ENCODE data around the gene CYP1A1. TPM values are rescaled to one million over a fixed set of nuclear protein-coding genes. Genes with fewer than 3 reads are reported as not detected.

The CYP1A1 gene
- total and polyA plus RNA-seq, 12 donors = 0.11 to 2.2 (median 0.96) TPM; not detected in 9

DNA sequence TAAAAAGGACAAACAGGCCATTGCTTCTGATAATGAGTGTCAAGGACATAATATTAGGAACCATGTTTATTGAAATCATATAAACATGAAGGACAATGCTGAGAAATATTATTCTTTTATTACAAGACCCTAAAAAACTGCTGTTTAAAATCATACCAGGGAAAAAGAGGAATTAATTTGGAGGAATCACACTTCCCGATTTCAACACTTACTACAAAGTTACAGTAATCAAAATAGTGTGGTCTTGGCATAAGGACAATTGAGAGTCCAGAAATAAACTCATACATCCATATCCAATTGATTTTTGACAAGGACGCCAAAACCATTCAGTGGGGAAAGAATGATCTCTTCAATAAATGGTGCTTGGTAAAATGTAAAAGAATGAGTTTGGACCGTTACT, 13.0 kb downstream of the CYP1A1 start:
- no peak for DNase-seq
- H3K27me3 ChIP-seq = no peaks in the 10 kb centered on the region
- no peaks in the 10 kb centered on the region for H3K4me1 ChIP-seq (replicated peaks in 1 of 2)
- intact Hi-C loops (cut with DNase I) = no loop called here
- H3K27ac ChIP-seq = no peak overlapping the region
- H3K36me3 ChIP-seq (replicated peaks in 1 of 2) = no peaks in the 10 kb centered on the region
- WGBS, 4 donors = 63 to 68% (median 66%) methylated on average over 3 of the region's 3 CpGs
- TF ChIP-seq POLR2A (IDR thresholded peaks at IDR 0.05) = no peak
- TF ChIP-seq, protein P1, sequence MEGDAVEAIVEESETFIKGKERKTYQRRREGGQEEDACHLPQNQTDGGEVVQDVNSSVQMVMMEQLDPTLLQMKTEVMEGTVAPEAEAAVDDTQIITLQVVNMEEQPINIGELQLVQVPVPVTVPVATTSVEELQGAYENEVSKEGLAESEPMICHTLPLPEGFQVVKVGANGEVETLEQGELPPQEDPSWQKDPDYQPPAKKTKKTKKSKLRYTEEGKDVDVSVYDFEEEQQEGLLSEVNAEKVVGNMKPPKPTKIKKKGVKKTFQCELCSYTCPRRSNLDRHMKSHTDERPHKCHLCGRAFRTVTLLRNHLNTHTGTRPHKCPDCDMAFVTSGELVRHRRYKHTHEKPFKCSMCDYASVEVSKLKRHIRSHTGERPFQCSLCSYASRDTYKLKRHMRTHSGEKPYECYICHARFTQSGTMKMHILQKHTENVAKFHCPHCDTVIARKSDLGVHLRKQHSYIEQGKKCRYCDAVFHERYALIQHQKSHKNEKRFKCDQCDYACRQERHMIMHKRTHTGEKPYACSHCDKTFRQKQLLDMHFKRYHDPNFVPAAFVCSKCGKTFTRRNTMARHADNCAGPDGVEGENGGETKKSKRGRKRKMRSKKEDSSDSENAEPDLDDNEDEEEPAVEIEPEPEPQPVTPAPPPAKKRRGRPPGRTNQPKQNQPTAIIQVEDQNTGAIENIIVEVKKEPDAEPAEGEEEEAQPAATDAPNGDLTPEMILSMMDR (IDR thresholded peaks at IDR 0.05) = no peak
- H3K4me3 ChIP-seq = no peak overlapping the region
- no peaks in the 10 kb centered on the region for H3K9me3 ChIP-seq (replicated peaks in 1 of 3)

- 36 to 61% (median 44%) methylated on average over 3 of the region's 3 CpGs for WGBS, 4 donors
- Histone ChIP-seq H3K27ac (no peak overlapping the region), H3K4me3 (no peak overlapping the region), H3K4me1 (replicated peaks in 1 of 2) (no peaks in the 10 kb centered on the region), H3K36me3 (replicated peaks in 1 of 2) (no peaks in the 10 kb centered on the region), H3K9me3 (replicated peaks in 1 of 3) (no peaks in the 10 kb centered on the region), H3K27me3 (peaks cover 5% of the 10 kb centered on the region)
- no peak for TF ChIP-seq POLR2A (IDR thresholded peaks at IDR 0.05)
- TF ChIP-seq, protein P1 (IDR thresholded peaks at IDR 0.05) = no peak
- intact Hi-C loops (cut with DNase I) = no loop called here
- no peak for DNase-seq
These were observed 14.8 kb downstream of the CYP1A1 start for GRCh38 chr15:74710319-74711094.

- Histone ChIP-seq H3K27me3 (peaks cover 5% of the 10 kb centered on the region), H3K27ac (no peak overlapping the region), H3K4me1 (replicated peaks in 1 of 2) (no peaks in the 10 kb centered on the region), H3K36me3 (replicated peaks in 1 of 2) (no peaks in the 10 kb centered on the region), H3K4me3 (no peak overlapping the region), H3K9me3 (replicated peaks in 1 of 3) (no peaks in the 10 kb centered on the region)
- WGBS, 4 donors = 55 to 69% (median 58%) methylated on average over 3 of the region's 3 CpGs
- TF ChIP-seq, protein P1 (IDR thresholded peaks at IDR 0.05) = no peak
- TF ChIP-seq POLR2A (IDR thresholded peaks at IDR 0.05) = no peak
- DNase-seq = no peak
- intact Hi-C loops (cut with DNase I) = no loop called here
These were observed 15.4 kb downstream of the CYP1A1 start for GRCh38 chr15:74709892-74710291.

DNA sequence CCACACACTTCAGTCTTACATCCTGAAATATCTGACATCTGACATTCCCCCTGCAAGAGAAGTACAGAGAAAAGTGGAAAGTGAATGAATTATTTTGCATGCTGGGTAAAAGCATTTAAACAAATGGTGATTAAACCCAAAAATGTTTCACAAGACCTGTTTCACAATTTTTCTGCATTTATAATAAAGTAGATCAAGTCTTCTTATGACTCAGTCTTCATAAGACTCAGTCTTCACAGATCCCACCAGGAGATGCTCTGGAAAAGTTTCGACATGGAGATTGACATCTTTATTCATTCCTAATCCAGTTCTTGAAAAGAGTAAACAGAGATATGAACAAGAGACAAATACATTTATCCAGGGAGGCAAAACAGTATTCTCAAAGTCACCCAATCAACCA, 16.3 kb downstream of the CYP1A1 start:
- intact Hi-C loops (cut with DNase I) = no loop called here
- 46 to 52% (median 49%) methylated on average over 1 of the region's 1 CpG for WGBS, 4 donors
- TF ChIP-seq POLR2A (IDR thresholded peaks at IDR 0.05) = no peak
- TF ChIP-seq, protein P1 (IDR thresholded peaks at IDR 0.05) = no peak
- Histone ChIP-seq H3K4me1 (replicated peaks in 1 of 2) (no peaks in the 10 kb centered on the region), H3K27me3 (peaks cover 5% of the 10 kb centered on the region), H3K9me3 (replicated peaks in 1 of 3) (no peaks in the 10 kb centered on the region), H3K27ac (no peak overlapping the region), H3K36me3 (replicated peaks in 1 of 2) (no peaks in the 10 kb centered on the region), H3K4me3 (no peak overlapping the region)
- DNase-seq = no peak

Data from adrenal gland (tissue), 12 donors.